H1 (cell line): Measurements from ENCODE around the gene KMT2A. TPM values are rescaled to one million over a fixed set of nuclear protein-coding genes. Genes with fewer than 3 reads are reported as not detected.

Experiments
- ASH2L ChIP-seq: fragments of 200-600, 300-600 bp; sonication (generic); IDR thresholded peaks from one replicate; pipeline ENCODE4 v1.7.1; 2017; ENCODE audit warnings: low read length
- CEBPB ChIP-seq: IDR thresholded peaks from 2 replicates; pipeline ENCODE4 v1.6.1; 2012; ENCODE audit warnings: low read depth, low read length
- CREB1 ChIP-seq: IDR thresholded peaks from 2 replicates; pipeline ENCODE4 v1.6.1; 2012; ENCODE audit warnings: inconsistent platforms
- CTCF ChIP-seq, 3 experiments: IDR thresholded peaks; 1 replicate in 2 of 3; 2 replicates in 1 of 3; pipeline versions ENCODE4 v1.5.1 to v1.6.1; 2011; ENCODE audit warnings: low read length in 3 of 3, mild to moderate bottlenecking in 3 of 3, inconsistent platforms in 2 of 3, low read depth in 1 of 3, moderate library complexity in 1 of 3; ENCODE audit not compliant: insufficient read depth in 1 of 3; ENCODE audit errors: control extremely low read depth in 1 of 3
- HDAC2 ChIP-seq, 2 experiments: fragments of 300-600 bp in 1 of 2; sonication (generic) in 1 of 2; IDR thresholded peaks; 2 replicates each; pipeline ENCODE4 v1.6.1; 2011 to 2012; ENCODE audit warnings: low read depth in 2 of 2, low read length in 2 of 2, mild to moderate bottlenecking in 2 of 2, moderate library complexity in 2 of 2, borderline replicate concordance in 1 of 2, inconsistent platforms in 1 of 2
- KDM1A ChIP-seq: fragments of 200-600, 300-600 bp; sonication (generic); IDR thresholded peaks from 2 replicates; pipeline ENCODE4 v1.7.1; 2016; ENCODE audit warnings: mild to moderate bottlenecking, low read length, borderline replicate concordance
- POLR2AphosphoS5 ChIP-seq: IDR thresholded peaks from 2 replicates; pipeline ENCODE4 v1.6.1; 2011; ENCODE audit warnings: low read depth, low read length
- SP2 ChIP-seq: IDR thresholded peaks from 2 replicates; pipeline ENCODE4 v1.6.1; 2012; ENCODE audit warnings: mild to moderate bottlenecking, low read length, inconsistent platforms
- TEAD4 ChIP-seq: IDR thresholded peaks from 2 replicates; pipeline ENCODE4 v1.6.1; 2012; ENCODE audit warnings: low read depth, low read length, inconsistent platforms, mixed read lengths
- polyA plus RNA-seq, 7 experiments: library from polyadenylated mRNA; depleted of rRNA in 3 of 7; stranded (reverse) in 5 of 7; unstranded in 2 of 7; fragments of >200 nt in 5 of 7; fragments of 200-250 nt in 2 of 7; gene quantifications; 1 replicate in 5 of 7; 2 replicates in 1 of 7; 4 replicates in 1 of 7; pipeline versions ENCODE4 v1.2.1 to v1.2.3, GENCODE V29; 2011 to 2013; ENCODE audit warnings: missing spikeins in 2 of 7, mixed read lengths in 2 of 7
- total RNA-seq: library from RNA; stranded (reverse); fragmentation: NEBNext Ultra II Directional; extraction: Animal tissue kit (Norgen Biotek cat#: 25700); gene quantifications from 2 replicates; pipeline ENCODE4 v1.2.1, GENCODE V29; 2021
- TF ChIP-seq, protein P1 (sequence below): fragments of 300-600 bp; sonication (generic); IDR thresholded peaks from 2 replicates; pipeline ENCODE4 v1.7.1; 2012; ENCODE audit warnings: low read length, moderate library complexity, mild to moderate bottlenecking, inconsistent platforms; ENCODE audit not compliant: insufficient replicate concordance

KMT2A gene
- total and polyA plus RNA-seq, 2 of the 8 experiments (the other 6 are each of a cell fraction or from before 2014, with no cell fraction given), result 35.9 to 62.1 TPM

DNA sequence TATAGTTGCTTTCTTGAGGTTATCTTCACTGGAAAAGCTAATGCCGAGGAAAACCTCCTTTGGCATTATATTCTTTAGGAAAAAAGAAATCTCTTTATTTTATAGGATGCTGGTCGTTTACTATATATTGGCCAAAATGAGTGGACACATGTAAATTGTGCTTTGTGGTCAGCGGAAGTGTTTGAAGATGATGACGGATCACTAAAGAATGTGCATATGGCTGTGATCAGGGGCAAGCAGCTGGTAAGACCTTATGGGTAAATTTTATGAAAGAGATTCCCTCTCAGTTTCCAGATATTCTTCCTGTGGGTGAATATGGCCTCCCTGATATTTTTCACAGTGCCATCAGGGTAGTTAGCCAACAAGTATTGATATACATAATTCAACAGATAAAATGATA lies 61.5 kb downstream of the KMT2A start (continued):
- TF ChIP-seq, protein P1, sequence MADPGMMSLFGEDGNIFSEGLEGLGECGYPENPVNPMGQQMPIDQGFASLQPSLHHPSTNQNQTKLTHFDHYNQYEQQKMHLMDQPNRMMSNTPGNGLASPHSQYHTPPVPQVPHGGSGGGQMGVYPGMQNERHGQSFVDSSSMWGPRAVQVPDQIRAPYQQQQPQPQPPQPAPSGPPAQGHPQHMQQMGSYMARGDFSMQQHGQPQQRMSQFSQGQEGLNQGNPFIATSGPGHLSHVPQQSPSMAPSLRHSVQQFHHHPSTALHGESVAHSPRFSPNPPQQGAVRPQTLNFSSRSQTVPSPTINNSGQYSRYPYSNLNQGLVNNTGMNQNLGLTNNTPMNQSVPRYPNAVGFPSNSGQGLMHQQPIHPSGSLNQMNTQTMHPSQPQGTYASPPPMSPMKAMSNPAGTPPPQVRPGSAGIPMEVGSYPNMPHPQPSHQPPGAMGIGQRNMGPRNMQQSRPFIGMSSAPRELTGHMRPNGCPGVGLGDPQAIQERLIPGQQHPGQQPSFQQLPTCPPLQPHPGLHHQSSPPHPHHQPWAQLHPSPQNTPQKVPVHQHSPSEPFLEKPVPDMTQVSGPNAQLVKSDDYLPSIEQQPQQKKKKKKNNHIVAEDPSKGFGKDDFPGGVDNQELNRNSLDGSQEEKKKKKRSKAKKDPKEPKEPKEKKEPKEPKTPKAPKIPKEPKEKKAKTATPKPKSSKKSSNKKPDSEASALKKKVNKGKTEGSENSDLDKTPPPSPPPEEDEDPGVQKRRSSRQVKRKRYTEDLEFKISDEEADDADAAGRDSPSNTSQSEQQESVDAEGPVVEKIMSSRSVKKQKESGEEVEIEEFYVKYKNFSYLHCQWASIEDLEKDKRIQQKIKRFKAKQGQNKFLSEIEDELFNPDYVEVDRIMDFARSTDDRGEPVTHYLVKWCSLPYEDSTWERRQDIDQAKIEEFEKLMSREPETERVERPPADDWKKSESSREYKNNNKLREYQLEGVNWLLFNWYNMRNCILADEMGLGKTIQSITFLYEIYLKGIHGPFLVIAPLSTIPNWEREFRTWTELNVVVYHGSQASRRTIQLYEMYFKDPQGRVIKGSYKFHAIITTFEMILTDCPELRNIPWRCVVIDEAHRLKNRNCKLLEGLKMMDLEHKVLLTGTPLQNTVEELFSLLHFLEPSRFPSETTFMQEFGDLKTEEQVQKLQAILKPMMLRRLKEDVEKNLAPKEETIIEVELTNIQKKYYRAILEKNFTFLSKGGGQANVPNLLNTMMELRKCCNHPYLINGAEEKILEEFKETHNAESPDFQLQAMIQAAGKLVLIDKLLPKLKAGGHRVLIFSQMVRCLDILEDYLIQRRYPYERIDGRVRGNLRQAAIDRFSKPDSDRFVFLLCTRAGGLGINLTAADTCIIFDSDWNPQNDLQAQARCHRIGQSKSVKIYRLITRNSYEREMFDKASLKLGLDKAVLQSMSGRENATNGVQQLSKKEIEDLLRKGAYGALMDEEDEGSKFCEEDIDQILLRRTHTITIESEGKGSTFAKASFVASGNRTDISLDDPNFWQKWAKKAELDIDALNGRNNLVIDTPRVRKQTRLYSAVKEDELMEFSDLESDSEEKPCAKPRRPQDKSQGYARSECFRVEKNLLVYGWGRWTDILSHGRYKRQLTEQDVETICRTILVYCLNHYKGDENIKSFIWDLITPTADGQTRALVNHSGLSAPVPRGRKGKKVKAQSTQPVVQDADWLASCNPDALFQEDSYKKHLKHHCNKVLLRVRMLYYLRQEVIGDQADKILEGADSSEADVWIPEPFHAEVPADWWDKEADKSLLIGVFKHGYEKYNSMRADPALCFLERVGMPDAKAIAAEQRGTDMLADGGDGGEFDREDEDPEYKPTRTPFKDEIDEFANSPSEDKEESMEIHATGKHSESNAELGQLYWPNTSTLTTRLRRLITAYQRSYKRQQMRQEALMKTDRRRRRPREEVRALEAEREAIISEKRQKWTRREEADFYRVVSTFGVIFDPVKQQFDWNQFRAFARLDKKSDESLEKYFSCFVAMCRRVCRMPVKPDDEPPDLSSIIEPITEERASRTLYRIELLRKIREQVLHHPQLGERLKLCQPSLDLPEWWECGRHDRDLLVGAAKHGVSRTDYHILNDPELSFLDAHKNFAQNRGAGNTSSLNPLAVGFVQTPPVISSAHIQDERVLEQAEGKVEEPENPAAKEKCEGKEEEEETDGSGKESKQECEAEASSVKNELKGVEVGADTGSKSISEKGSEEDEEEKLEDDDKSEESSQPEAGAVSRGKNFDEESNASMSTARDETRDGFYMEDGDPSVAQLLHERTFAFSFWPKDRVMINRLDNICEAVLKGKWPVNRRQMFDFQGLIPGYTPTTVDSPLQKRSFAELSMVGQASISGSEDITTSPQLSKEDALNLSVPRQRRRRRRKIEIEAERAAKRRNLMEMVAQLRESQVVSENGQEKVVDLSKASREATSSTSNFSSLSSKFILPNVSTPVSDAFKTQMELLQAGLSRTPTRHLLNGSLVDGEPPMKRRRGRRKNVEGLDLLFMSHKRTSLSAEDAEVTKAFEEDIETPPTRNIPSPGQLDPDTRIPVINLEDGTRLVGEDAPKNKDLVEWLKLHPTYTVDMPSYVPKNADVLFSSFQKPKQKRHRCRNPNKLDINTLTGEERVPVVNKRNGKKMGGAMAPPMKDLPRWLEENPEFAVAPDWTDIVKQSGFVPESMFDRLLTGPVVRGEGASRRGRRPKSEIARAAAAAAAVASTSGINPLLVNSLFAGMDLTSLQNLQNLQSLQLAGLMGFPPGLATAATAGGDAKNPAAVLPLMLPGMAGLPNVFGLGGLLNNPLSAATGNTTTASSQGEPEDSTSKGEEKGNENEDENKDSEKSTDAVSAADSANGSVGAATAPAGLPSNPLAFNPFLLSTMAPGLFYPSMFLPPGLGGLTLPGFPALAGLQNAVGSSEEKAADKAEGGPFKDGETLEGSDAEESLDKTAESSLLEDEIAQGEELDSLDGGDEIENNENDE, result no peak
- TF ChIP-seq TEAD4 (no peak), ASH2L (no peak), CREB1 (no peak), SP2 (no peak), HDAC2 (IDR thresholded peaks at IDR 0.05; ENCODE audit: borderline replicate concordance in 1 of 2, low read depth in 2 of 2, low read length in 2 of 2) (no peak), CTCF (IDR thresholded peaks at IDR 0.05; ENCODE audit: control extremely low read depth in 1 of 3, insufficient read depth in 1 of 3, low read depth in 1 of 3, low read length in 3 of 3) (no peak), KDM1A (no peak), POLR2AphosphoS5 (no peak), CEBPB (no peak)
